ENCODE data around the gene VAX1.
"Not testable (repeated sequence)": the region's sequence is repeated elsewhere in the genome, so short reads cannot be mapped to it uniquely, and the experiment has no call there.

VAX1 gene

GRCh38 chr10:117134306-117135025, 3.6 kb downstream of the VAX1 start:
- DNase-seq (ENCODE audit: low read depth), result no peak

- no peak for DNase-seq (ENCODE audit: low read depth)
Observed at GRCh38 chr10:117134056-117134305, 4.1 kb downstream of the VAX1 start.

- DNase-seq (ENCODE audit: low read depth), result no peak
Observed at GRCh38 chr10:117133273-117134055, 4.6 kb downstream of the VAX1 start.

- no peak for DNase-seq (ENCODE audit: low read depth)
Observed at GRCh38 chr10:117132751-117133231, 5.3 kb downstream of the VAX1 start.

- no peak for DNase-seq (ENCODE audit: low read depth)
Observed at GRCh38 chr10:117131376-117132327, 6.4 kb downstream of the VAX1 start.

- DNase-seq (ENCODE audit: low read depth), result no peak
Observed at GRCh38 chr10:117130862-117131375, 7.2 kb downstream of the VAX1 start.

- DNase-seq (ENCODE audit: low read depth), result no peak
Observed at GRCh38 chr10:117130346-117130745, 7.7 kb downstream of the VAX1 start.

- DNase-seq (ENCODE audit: low read depth), result not testable (repeated sequence)
Observed at GRCh38 chr10:117126645-117127044, 11.4 kb downstream of the VAX1 start.

GRCh38 chr10:117126034-117126433, 12.0 kb downstream of the VAX1 start:
- no peak for DNase-seq (ENCODE audit: low read depth)

GRCh38 chr10:117112220-117112619, 25.9 kb downstream of the VAX1 start:
- DNase-seq (ENCODE audit: low read depth), result no peak

GRCh38 chr10:117107238-117107637, 30.8 kb downstream of the VAX1 start:
- DNase-seq (ENCODE audit: low read depth), result no peak

GRCh38 chr10:117096599-117097201, 41.4 kb downstream of the VAX1 start:
- DNase-seq (ENCODE audit: low read depth), result no peak

GRCh38 chr10:117094856-117095255, 43.2 kb downstream of the VAX1 start:
- DNase-seq (ENCODE audit: low read depth), result no peak

- DNase-seq (ENCODE audit: low read depth), result no peak
Observed at GRCh38 chr10:117092386-117092785, 45.7 kb downstream of the VAX1 start.

GRCh38 chr10:117090834-117091233, 47.2 kb downstream of the VAX1 start:
- DNase-seq (ENCODE audit: low read depth), result no peak

GRCh38 chr10:117087521-117087920, 50.5 kb downstream of the VAX1 start:
- DNase-seq (ENCODE audit: low read depth), result no peak

GRCh38 chr10:117086546-117086945, 51.5 kb downstream of the VAX1 start:
- DNase-seq (ENCODE audit: low read depth), result no peak

- DNase-seq (ENCODE audit: low read depth), result not testable (repeated sequence)
Observed at GRCh38 chr10:117084421-117085246, 53.4 kb downstream of the VAX1 start.

Data from activated T-helper 1 cell treated with Interleukin-2 at 50 U/mL for 16 hours (primary cell).